HG03558 (cell line): ENCODE measurements around the gene IMP4.

Experiments used
- ATAC-seq: cut with Tn5 transposase; IDR thresholded peaks from one replicate; pipeline ENCODE4 v1.9.1; 2021; ENCODE audit warnings: moderate number of reproducible peaks; ENCODE audit not compliant: unreplicated experiment; ENCODE audit errors: extremely low read depth

Gene IMP4

GRCh38 chr2:130391872-130392670 lies 49.4 kb downstream of the IMP4 start:
- no peak for ATAC-seq

GRCh38 chr2:130393318-130393910 lies 50.7 kb downstream of the IMP4 start:
- ATAC-seq, result no peak
